ENCODE data around the gene CYTH1.

The CYTH1 gene

GRCh38 chr17:78803186-78803845, 21.2 kb upstream of the CYTH1 start:
- H3K9ac ChIP-seq (ENCODE audit: low read length): no peak overlapping the region
- no peaks in the 10 kb centered on the region for H3K27me3 ChIP-seq (ENCODE audit: control insufficient read depth, insufficient read depth, low read length)
- H3K4me1 ChIP-seq (ENCODE audit: control insufficient read depth, low read depth, low read length): no peaks in the 10 kb centered on the region
- H3K4me3 ChIP-seq (ENCODE audit: low read length): no peak overlapping the region
- no peak overlapping the region for H3K27ac ChIP-seq (ENCODE audit: low read length)
- H3K36me3 ChIP-seq (ENCODE audit: control insufficient read depth, low read depth, low read length): peaks cover 65% of the 10 kb centered on the region
- no peaks in the 10 kb centered on the region for H3K9me3 ChIP-seq (ENCODE audit: control insufficient read depth, low read depth, low read length)

GRCh38 chr17:78802459-78802858, 20.4 kb upstream of the CYTH1 start:
- H3K27ac ChIP-seq (ENCODE audit: low read length): no peak overlapping the region
- H3K9ac ChIP-seq (ENCODE audit: low read length): no peak overlapping the region
- no peaks in the 10 kb centered on the region for H3K27me3 ChIP-seq (ENCODE audit: control insufficient read depth, insufficient read depth, low read length)
- H3K9me3 ChIP-seq (ENCODE audit: control insufficient read depth, low read depth, low read length): no peaks in the 10 kb centered on the region
- H3K36me3 ChIP-seq (ENCODE audit: control insufficient read depth, low read depth, low read length): peaks cover 65% of the 10 kb centered on the region
- no peak overlapping the region for H3K4me3 ChIP-seq (ENCODE audit: low read length)
- no peaks in the 10 kb centered on the region for H3K4me1 ChIP-seq (ENCODE audit: control insufficient read depth, low read depth, low read length)

- Histone ChIP-seq H3K4me1 (ENCODE audit: control insufficient read depth, low read depth, low read length) (no peaks in the 10 kb centered on the region), H3K4me3 (ENCODE audit: low read length) (no peak overlapping the region), H3K27me3 (ENCODE audit: control insufficient read depth, insufficient read depth, low read length) (no peaks in the 10 kb centered on the region), H3K9ac (ENCODE audit: low read length) (no peak overlapping the region), H3K27ac (ENCODE audit: low read length) (no peak overlapping the region), H3K9me3 (ENCODE audit: control insufficient read depth, low read depth, low read length) (no peaks in the 10 kb centered on the region), H3K36me3 (ENCODE audit: control insufficient read depth, low read depth, low read length) (peaks cover 65% of the 10 kb centered on the region)
Measured at GRCh38 chr17:78802008-78802407, 19.9 kb upstream of the CYTH1 start.

DNA sequence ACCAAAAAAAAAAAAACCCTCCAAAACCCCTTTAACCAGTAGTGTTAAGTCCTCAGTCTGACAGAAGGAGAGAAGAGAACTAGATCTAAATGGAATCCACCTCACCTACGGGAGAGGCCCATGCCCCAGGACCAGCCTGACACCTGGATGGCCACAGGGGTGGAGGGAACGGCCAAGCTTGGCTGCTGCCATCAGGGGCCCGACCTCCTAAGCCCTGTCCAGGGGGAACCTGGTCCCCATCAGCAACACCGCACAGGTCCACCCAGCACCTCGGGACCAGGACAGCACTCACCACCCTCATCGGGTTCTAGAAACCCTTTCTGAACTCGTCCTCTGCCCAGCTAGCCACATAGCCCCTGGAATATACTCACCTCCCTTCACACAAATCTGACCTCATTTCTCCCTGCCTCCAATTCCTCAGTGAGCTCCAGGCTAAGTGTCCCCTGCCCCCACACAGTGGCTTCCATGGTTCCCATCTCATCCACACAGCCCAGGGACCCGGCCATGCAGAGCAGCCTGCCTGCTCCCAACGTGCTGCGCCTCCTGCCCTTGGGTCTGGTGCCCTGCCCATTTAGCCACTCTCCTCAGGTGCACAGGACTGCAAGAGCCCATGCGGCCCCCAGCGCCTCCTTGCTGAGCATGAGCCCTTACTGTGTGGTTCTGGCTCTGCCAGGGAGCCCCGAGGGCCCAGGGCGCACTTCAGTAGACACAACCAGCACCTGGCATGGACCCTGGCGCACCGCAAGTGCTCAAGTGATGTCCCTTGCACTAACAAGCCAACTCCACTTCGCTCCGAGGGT, 18.3 kb upstream of the CYTH1 start:
- no peaks in the 10 kb centered on the region for H3K27me3 ChIP-seq (ENCODE audit: control insufficient read depth, insufficient read depth, low read length)
- H3K9me3 ChIP-seq (ENCODE audit: control insufficient read depth, low read depth, low read length): no peaks in the 10 kb centered on the region
- no peaks in the 10 kb centered on the region for H3K4me1 ChIP-seq (ENCODE audit: control insufficient read depth, low read depth, low read length)
- H3K36me3 ChIP-seq (ENCODE audit: control insufficient read depth, low read depth, low read length): peaks cover 67% of the 10 kb centered on the region
- no peak overlapping the region for H3K4me3 ChIP-seq (ENCODE audit: low read length)
- H3K27ac ChIP-seq (ENCODE audit: low read length): no peak overlapping the region
- no peak overlapping the region for H3K9ac ChIP-seq (ENCODE audit: low read length)

- no peaks in the 10 kb centered on the region for H3K4me1 ChIP-seq (ENCODE audit: control insufficient read depth, low read depth, low read length)
- no peaks in the 10 kb centered on the region for H3K9me3 ChIP-seq (ENCODE audit: control insufficient read depth, low read depth, low read length)
- H3K9ac ChIP-seq (ENCODE audit: low read length): no peak overlapping the region
- no peak overlapping the region for H3K27ac ChIP-seq (ENCODE audit: low read length)
- H3K27me3 ChIP-seq (ENCODE audit: control insufficient read depth, insufficient read depth, low read length): no peaks in the 10 kb centered on the region
- peaks cover 67% of the 10 kb centered on the region for H3K36me3 ChIP-seq (ENCODE audit: control insufficient read depth, low read depth, low read length)
- H3K4me3 ChIP-seq (ENCODE audit: low read length): no peak overlapping the region
Measured at GRCh38 chr17:78798695-78799559, 16.9 kb upstream of the CYTH1 start.

DNA sequence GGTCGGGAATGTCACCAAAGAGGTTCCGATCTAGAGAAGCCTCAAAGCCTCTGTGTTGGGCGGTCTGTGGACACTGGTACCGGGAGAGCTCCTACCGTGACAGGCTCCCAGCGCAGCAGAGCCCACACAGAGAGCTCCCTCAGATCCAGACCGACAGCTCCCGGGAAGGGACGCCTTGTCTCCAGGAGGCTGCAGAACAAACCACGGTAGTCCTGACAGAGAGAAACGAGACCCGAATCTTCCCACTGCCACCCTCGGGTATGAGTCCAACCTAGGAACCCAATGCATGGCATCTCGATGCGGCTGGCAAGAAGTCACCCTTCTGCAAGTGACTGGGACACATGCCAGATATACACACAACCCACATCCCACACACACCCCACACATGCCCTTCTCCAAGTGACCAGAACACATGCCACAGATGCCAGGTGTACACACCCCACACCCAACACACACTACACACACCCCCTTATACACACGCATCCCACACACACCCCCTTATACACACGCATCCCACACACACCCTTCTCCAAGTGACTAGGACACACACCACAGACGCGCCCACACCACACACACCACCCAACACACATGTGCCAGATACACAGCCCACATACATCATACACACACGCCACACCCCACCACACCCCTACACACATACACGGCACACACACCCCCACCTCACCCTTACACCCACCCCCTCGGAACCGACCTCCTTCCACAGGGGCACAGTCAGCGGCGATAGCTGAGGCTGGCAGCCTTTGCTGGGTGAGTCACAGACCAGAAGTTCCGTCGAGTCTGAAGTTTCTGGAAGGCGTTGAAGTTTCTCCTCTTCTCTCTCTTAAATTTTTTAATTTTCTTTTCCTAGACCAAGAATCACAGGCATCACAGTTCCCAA, 15.9 kb upstream of the CYTH1 start:
- Histone ChIP-seq H3K4me1 (ENCODE audit: control insufficient read depth, low read depth, low read length) (no peaks in the 10 kb centered on the region), H3K27me3 (ENCODE audit: control insufficient read depth, insufficient read depth, low read length) (no peaks in the 10 kb centered on the region), H3K36me3 (ENCODE audit: control insufficient read depth, low read depth, low read length) (peaks cover 65% of the 10 kb centered on the region), H3K9me3 (ENCODE audit: control insufficient read depth, low read depth, low read length) (no peaks in the 10 kb centered on the region), H3K4me3 (ENCODE audit: low read length) (no peak overlapping the region), H3K9ac (ENCODE audit: low read length) (no peak overlapping the region), H3K27ac (ENCODE audit: low read length) (no peak overlapping the region)

DNA sequence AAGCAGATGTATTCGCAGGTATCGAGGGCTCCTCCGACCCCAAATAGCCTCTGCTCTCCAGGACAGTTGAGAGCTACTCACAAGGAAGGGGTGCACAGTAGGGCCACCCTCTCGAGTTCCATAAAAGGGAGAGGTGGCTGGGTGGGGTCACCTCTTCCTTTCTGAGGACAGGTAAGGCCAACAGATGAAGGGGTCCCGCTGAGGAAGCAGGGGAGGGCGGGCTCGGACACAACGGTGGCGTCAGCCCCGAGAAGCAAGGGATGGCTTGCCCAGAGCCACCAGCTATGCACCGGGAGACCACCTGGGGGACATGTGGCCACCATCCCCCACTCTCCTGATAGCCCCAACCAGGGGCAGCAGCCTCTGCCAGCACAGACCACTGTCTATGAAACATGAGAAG, 15.1 kb upstream of the CYTH1 start:
- Histone ChIP-seq H3K9me3 (ENCODE audit: control insufficient read depth, low read depth, low read length) (no peaks in the 10 kb centered on the region), H3K27ac (ENCODE audit: low read length) (no peak overlapping the region), H3K36me3 (ENCODE audit: control insufficient read depth, low read depth, low read length) (peaks cover 57% of the 10 kb centered on the region), H3K9ac (ENCODE audit: low read length) (no peak overlapping the region), H3K27me3 (ENCODE audit: control insufficient read depth, insufficient read depth, low read length) (no peaks in the 10 kb centered on the region), H3K4me3 (ENCODE audit: low read length) (no peak overlapping the region), H3K4me1 (ENCODE audit: control insufficient read depth, low read depth, low read length) (no peaks in the 10 kb centered on the region)

DNA sequence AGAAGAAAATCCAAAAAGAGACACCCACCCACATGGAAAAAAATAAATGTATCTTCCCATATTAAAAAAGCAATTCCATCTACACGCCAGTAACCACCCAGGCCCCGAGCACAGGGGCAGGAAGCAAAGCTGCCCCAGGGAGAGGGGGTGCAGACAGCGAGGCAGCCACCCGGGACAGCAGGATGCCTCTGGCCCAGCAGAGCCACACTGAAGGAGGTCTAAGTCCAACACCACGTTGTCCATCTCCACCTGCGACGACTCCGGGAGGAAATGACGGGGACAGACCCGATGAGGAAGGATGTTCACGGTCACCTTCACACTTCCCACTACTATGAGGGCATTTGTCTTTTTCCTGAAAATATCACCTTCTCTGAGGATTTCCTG, 14.4 kb upstream of the CYTH1 start:
- peaks cover 55% of the 10 kb centered on the region for H3K36me3 ChIP-seq (ENCODE audit: control insufficient read depth, low read depth, low read length)

GRCh38 chr17:78795861-78796516, 13.9 kb upstream of the CYTH1 start:
- peaks cover 52% of the 10 kb centered on the region for H3K36me3 ChIP-seq (ENCODE audit: control insufficient read depth, low read depth, low read length)
- H3K27ac ChIP-seq (ENCODE audit: low read length): no peak overlapping the region
- no peaks in the 10 kb centered on the region for H3K9me3 ChIP-seq (ENCODE audit: control insufficient read depth, low read depth, low read length)
- no peak overlapping the region for H3K4me3 ChIP-seq (ENCODE audit: low read length)
- H3K9ac ChIP-seq (ENCODE audit: low read length): no peak overlapping the region
- no peaks in the 10 kb centered on the region for H3K4me1 ChIP-seq (ENCODE audit: control insufficient read depth, low read depth, low read length)
- no peaks in the 10 kb centered on the region for H3K27me3 ChIP-seq (ENCODE audit: control insufficient read depth, insufficient read depth, low read length)

More for the DNA sequence above, 14.4 kb upstream of the CYTH1 start:
- Histone ChIP-seq H3K27ac (ENCODE audit: low read length) (no peak overlapping the region), H3K4me1 (ENCODE audit: control insufficient read depth, low read depth, low read length) (no peaks in the 10 kb centered on the region), H3K27me3 (ENCODE audit: control insufficient read depth, insufficient read depth, low read length) (no peaks in the 10 kb centered on the region), H3K9me3 (ENCODE audit: control insufficient read depth, low read depth, low read length) (no peaks in the 10 kb centered on the region), H3K4me3 (ENCODE audit: low read length) (no peak overlapping the region), H3K9ac (ENCODE audit: low read length) (no peak overlapping the region)

DNA sequence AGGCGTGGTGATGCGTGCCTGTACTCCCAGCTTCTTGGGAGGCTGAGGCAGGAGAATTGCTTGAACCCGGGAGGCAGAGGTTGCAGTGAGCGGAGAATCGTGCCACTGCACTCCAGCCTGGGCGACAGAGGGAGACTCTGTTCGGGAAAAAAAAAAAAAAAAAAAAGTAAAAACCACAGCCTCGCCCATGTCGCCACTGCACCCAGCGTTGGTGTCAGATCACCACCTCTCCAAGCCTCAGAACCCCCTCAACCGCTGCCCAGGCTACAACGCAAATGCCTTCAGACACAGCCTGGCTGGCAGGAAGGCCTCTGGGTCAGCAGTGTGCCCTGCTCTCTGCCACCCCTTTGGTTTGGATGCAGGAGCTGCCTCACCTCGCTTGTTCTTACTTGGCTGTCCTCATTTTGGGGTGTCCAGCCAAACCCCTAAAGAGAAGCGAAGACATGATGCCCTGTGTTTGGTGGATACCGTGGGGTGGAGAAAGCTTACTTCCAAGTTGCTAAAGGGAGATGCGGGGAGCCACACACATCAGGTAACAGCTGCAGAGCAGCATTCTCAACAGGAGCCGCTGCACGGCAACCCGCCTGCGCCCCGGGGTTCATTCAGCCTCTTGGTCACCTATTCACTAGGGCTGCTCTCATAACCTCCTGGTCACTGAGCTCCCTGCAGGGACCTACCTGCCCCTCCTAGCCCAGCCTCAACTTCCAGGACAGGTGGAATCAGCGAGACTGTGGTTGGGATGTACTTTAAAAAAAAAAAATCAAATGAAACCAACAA, 13.0 kb upstream of the CYTH1 start:
- Histone ChIP-seq H3K9ac (ENCODE audit: low read length) (no peak overlapping the region), H3K27ac (ENCODE audit: low read length) (no peak overlapping the region), H3K4me1 (ENCODE audit: control insufficient read depth, low read depth, low read length) (no peaks in the 10 kb centered on the region), H3K9me3 (ENCODE audit: control insufficient read depth, low read depth, low read length) (no peaks in the 10 kb centered on the region), H3K4me3 (ENCODE audit: low read length) (no peak overlapping the region), H3K36me3 (ENCODE audit: control insufficient read depth, low read depth, low read length) (peaks cover 52% of the 10 kb centered on the region), H3K27me3 (ENCODE audit: control insufficient read depth, insufficient read depth, low read length) (no peaks in the 10 kb centered on the region)
